Measurements from ENCODE around the gene MRPS18A. TPM values are rescaled to one million over a fixed set of nuclear protein-coding genes. Genes with fewer than 3 reads are reported as not detected.
"Not testable (repeated sequence)": the region's sequence is repeated elsewhere in the genome, so short reads cannot be mapped to it uniquely, and the experiment has no call there.

Gene MRPS18A
- total RNA-seq, 1 experiment from 2014 or later: 57.6 TPM

- no peak overlapping the region for H3K4me3 ChIP-seq
- no peaks in the 10 kb centered on the region for H3K27me3 ChIP-seq (replicated peaks)
- no peak for DNase-seq (ENCODE audit: low read depth in 1 of 2, low spot score in 2 of 2)
- no peak overlapping the region for H3K27ac ChIP-seq
- H3K36me3 ChIP-seq: peaks cover 72% of the 10 kb centered on the region
- peaks cover 12% of the 10 kb centered on the region for H3K4me1 ChIP-seq (replicated peaks)
- no peaks in the 10 kb centered on the region for H3K9me3 ChIP-seq (replicated peaks)
Measured at GRCh38 chr6:43639984-43640800, 47.4 kb downstream of the MRPS18A start.

GRCh38 chr6:43636308-43636659, 51.3 kb downstream of the MRPS18A start:
- Histone ChIP-seq H3K4me1 (replicated peaks) (peaks cover 12% of the 10 kb centered on the region), H3K36me3 (peaks cover 57% of the 10 kb centered on the region), H3K27me3 (replicated peaks) (no peaks in the 10 kb centered on the region), H3K27ac (peak overlapping the region; percentile 40; the same call in 1 of the 2 replicates), H3K4me3 (peak overlapping the region; percentile 65), H3K9me3 (replicated peaks) (no peaks in the 10 kb centered on the region)
- peak in 1 of 2 experiments; percentile 28 for DNase-seq (ENCODE audit: low read depth in 1 of 2, low spot score in 2 of 2)

GRCh38 chr6:43635387-43636307, 51.9 kb downstream of the MRPS18A start, which contains the start of gene MAD2L1BP:
Gene MAD2L1BP, plus strand, starts transcription at chr6:43635840. Its CDS starts 36 bp downstream, at chr6:43635876.
- Histone ChIP-seq H3K4me1 (replicated peaks) (peaks cover 12% of the 10 kb centered on the region), H3K36me3 (peaks cover 50% of the 10 kb centered on the region), H3K27me3 (replicated peaks) (no peaks in the 10 kb centered on the region), H3K9me3 (replicated peaks) (no peaks in the 10 kb centered on the region), H3K4me3 (peak within 1 kb of the TSS; percentile 65), H3K27ac (peak within 1 kb of the TSS; percentile 40)
- DNase-seq (ENCODE audit: low read depth in 1 of 2, low spot score in 2 of 2): peak; percentile 77 to 85

GRCh38 chr6:43634702-43635303, 52.8 kb downstream of the MRPS18A start:
- Histone ChIP-seq H3K4me1 (replicated peaks) (peaks cover 18% of the 10 kb centered on the region), H3K4me3 (no peak overlapping the region), H3K27ac (no peak overlapping the region), H3K9me3 (replicated peaks) (no peaks in the 10 kb centered on the region), H3K27me3 (replicated peaks) (no peaks in the 10 kb centered on the region), H3K36me3 (peaks cover 42% of the 10 kb centered on the region)
- DNase-seq (ENCODE audit: low read depth in 1 of 2, low spot score in 2 of 2): no peak

- H3K9me3 ChIP-seq (replicated peaks); DNase-seq (ENCODE audit: low read depth in 1 of 2, low spot score in 2 of 2); H3K27me3 ChIP-seq (replicated peaks); H3K4me3 ChIP-seq; H3K27ac ChIP-seq: not testable (repeated sequence)
- Histone ChIP-seq H3K36me3 (peaks cover 31% of the 10 kb centered on the region), H3K4me1 (replicated peaks) (peaks cover 22% of the 10 kb centered on the region)
Measured at GRCh38 chr6:43633002-43633401, 54.6 kb downstream of the MRPS18A start.

- no peak overlapping the region for H3K4me3 ChIP-seq
- H3K36me3 ChIP-seq: peaks cover 27% of the 10 kb centered on the region
- no peak overlapping the region for H3K27ac ChIP-seq
- DNase-seq (ENCODE audit: low read depth in 1 of 2, low spot score in 2 of 2): no peak
- H3K4me1 ChIP-seq (replicated peaks): peaks cover 33% of the 10 kb centered on the region
- no peaks in the 10 kb centered on the region for H3K27me3 ChIP-seq (replicated peaks)
- H3K9me3 ChIP-seq (replicated peaks): no peaks in the 10 kb centered on the region; the same call in 1 of the 2 replicates
Measured at GRCh38 chr6:43630980-43631619, 56.5 kb downstream of the MRPS18A start.

- Histone ChIP-seq H3K27me3 (replicated peaks) (no peaks in the 10 kb centered on the region), H3K4me3 (peak overlapping the region; percentile 76), H3K27ac (peak overlapping the region; percentile 86), H3K4me1 (replicated peaks) (peaks cover 30% of the 10 kb centered on the region), H3K36me3 (peaks cover 36% of the 10 kb centered on the region), H3K9me3 (replicated peaks) (no peaks in the 10 kb centered on the region; the same call in 1 of the 2 replicates)
- DNase-seq (ENCODE audit: low read depth in 1 of 2, low spot score in 2 of 2): peak; percentile 96 to 98
Measured at GRCh38 chr6:43629505-43630300, 57.9 kb downstream of the MRPS18A start.

- no peaks in the 10 kb centered on the region for H3K27me3 ChIP-seq (replicated peaks)
- peaks cover 30% of the 10 kb centered on the region for H3K4me1 ChIP-seq (replicated peaks)
- H3K9me3 ChIP-seq (replicated peaks): no peaks in the 10 kb centered on the region; the same call in 1 of the 2 replicates
- DNase-seq (ENCODE audit: low read depth in 1 of 2, low spot score in 2 of 2): peak; percentile 98 to 99
- H3K36me3 ChIP-seq: peaks cover 42% of the 10 kb centered on the region
- H3K27ac ChIP-seq: peak within 1 kb of the TSS; percentile 98
- peak within 1 kb of the TSS; percentile 76 for H3K4me3 ChIP-seq
Measured at GRCh38 chr6:43629104-43629504, 58.5 kb downstream of the MRPS18A start, which contains the start of gene GTPBP2. Gene GTPBP2, minus strand, starts transcription at chr6:43629264. Its CDS starts 102 bp downstream, at chr6:43629162.

GRCh38 chr6:43628393-43629103, 59.0 kb downstream of the MRPS18A start:
- Histone ChIP-seq H3K9me3 (replicated peaks) (no peaks in the 10 kb centered on the region; the same call in 1 of the 2 replicates), H3K4me1 (replicated peaks) (peaks cover 30% of the 10 kb centered on the region), H3K27me3 (replicated peaks) (no peaks in the 10 kb centered on the region), H3K27ac (peak overlapping the region; percentile 98), H3K4me3 (peak overlapping the region; percentile 76), H3K36me3 (peaks cover 47% of the 10 kb centered on the region)
- peak; percentile 70 to 76 for DNase-seq (ENCODE audit: low read depth in 1 of 2, low spot score in 2 of 2)

- DNase-seq (ENCODE audit: low read depth in 1 of 2, low spot score in 2 of 2): peak; percentile 93 to 97
- H3K4me3 ChIP-seq: peak overlapping the region; percentile 12
Measured at GRCh38 chr6:43627008-43627825, 60.4 kb downstream of the MRPS18A start.

GRCh38 chr6:43625393-43625992, 62.1 kb downstream of the MRPS18A start:
- Histone ChIP-seq H3K4me1 (replicated peaks) (peaks cover 29% of the 10 kb centered on the region), H3K36me3 (peaks cover 78% of the 10 kb centered on the region), H3K4me3 (no peak overlapping the region), H3K9me3 (replicated peaks) (no peaks in the 10 kb centered on the region; the same call in 1 of the 2 replicates), H3K27me3 (replicated peaks) (no peaks in the 10 kb centered on the region), H3K27ac (no peak overlapping the region)
- no peak for DNase-seq (ENCODE audit: low read depth in 1 of 2, low spot score in 2 of 2)

More at GRCh38 chr6:43627008-43627825, 60.4 kb downstream of the MRPS18A start:
- Histone ChIP-seq H3K27me3 (replicated peaks) (no peaks in the 10 kb centered on the region), H3K9me3 (replicated peaks) (no peaks in the 10 kb centered on the region; the same call in 1 of the 2 replicates), H3K27ac (peak overlapping the region; percentile 98), H3K36me3 (peaks cover 61% of the 10 kb centered on the region), H3K4me1 (replicated peaks) (peaks cover 30% of the 10 kb centered on the region)

Measured in SJSA1 (cell line).